ENCODE measurements around the gene PCNX2. TPM values are rescaled to one million over a fixed set of nuclear protein-coding genes. Genes with fewer than 3 reads are reported as not detected.

The PCNX2 gene
- total RNA-seq, 1 experiment from 2014 or later, result 9.1 TPM

DNA sequence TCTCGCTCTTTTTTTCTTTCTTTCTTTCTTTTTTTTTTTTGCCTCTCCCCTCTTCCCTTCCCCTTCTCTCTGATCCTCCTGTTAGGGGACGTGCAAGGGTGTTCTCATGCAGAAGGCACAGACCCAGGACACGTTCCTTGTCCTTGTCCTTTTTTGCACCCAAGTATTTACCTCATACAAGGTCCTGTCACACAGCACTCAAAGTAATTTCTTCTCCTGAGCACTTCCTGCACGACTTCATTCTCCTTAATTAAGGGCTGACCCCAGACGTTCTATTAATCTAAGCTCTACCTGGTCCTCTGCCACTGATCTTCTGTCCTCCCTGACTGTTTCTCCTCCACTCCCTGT is 424 bp upstream of the PCNX2 start:
- CTCF ChIA-PET, result no interaction called here
- TF ChIP-seq, protein P1, sequence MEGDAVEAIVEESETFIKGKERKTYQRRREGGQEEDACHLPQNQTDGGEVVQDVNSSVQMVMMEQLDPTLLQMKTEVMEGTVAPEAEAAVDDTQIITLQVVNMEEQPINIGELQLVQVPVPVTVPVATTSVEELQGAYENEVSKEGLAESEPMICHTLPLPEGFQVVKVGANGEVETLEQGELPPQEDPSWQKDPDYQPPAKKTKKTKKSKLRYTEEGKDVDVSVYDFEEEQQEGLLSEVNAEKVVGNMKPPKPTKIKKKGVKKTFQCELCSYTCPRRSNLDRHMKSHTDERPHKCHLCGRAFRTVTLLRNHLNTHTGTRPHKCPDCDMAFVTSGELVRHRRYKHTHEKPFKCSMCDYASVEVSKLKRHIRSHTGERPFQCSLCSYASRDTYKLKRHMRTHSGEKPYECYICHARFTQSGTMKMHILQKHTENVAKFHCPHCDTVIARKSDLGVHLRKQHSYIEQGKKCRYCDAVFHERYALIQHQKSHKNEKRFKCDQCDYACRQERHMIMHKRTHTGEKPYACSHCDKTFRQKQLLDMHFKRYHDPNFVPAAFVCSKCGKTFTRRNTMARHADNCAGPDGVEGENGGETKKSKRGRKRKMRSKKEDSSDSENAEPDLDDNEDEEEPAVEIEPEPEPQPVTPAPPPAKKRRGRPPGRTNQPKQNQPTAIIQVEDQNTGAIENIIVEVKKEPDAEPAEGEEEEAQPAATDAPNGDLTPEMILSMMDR (conservative IDR thresholded peaks at IDR 0.05; ENCODE audit: low read depth, low read length), result no peak
- TF ChIP-seq EZH2 (IDR thresholded peaks at IDR 0.05; ENCODE audit: borderline replicate concordance, low read depth, low read length, poor library complexity, severe bottlenecking), result no peak
- BruUV-seq (replicated peaks), result no TSS peak
- H3K27me3 ChIP-seq (replicated peaks; ENCODE audit: insufficient read depth, low read depth, low read length, poor library complexity), result no peaks in the 10 kb centered on the region
- no peaks in the 10 kb centered on the region for H3K36me3 ChIP-seq (ENCODE audit: insufficient read depth, low read length, poor library complexity, severe bottlenecking)
- H3K27ac ChIP-seq (ENCODE audit: low read depth, low read length, poor library complexity, severe bottlenecking), result no peak overlapping the region
- H3K4me1 ChIP-seq (ENCODE audit: insufficient read depth, low read length, poor library complexity, severe bottlenecking), result peaks cover 4% of the 10 kb centered on the region
- DNase-seq (ENCODE audit: low spot score), result no peak
- POLR2A ChIA-PET (ENCODE audit: low non-redundant PET), result no interaction called here
- no peaks in the 10 kb centered on the region for H3K9me3 ChIP-seq (ENCODE audit: low read depth, low read length, poor library complexity, severe bottlenecking)
- peak overlapping the region; percentile 75 for H3K4me3 ChIP-seq (ENCODE audit: low read depth, low read length, poor library complexity, severe bottlenecking)
- intact Hi-C loops (cut with micrococcal nuclease; ENCODE audit: unreplicated experiment), result no loop called here

DNA sequence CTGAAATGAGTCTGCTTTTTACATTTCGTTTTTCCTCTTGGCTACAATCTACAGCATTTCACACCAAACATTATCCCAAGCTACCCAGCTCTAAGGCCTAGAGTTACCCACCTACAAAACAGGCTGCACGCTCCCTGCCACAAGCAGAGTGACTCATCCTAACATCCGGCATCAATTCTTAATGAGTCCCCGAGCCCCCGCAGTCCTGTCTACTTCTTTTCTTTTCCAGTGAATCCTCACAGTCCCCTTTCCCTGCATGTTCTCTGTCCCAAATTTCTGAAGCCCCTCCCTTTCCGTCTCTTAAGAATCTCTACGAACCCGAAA is 650 bp downstream of the PCNX2 start:
- TF ChIP-seq, protein P1 (conservative IDR thresholded peaks at IDR 0.05; ENCODE audit: low read depth, low read length), result no peak
- no peak for TF ChIP-seq EZH2 (IDR thresholded peaks at IDR 0.05; ENCODE audit: borderline replicate concordance, low read depth, low read length, poor library complexity, severe bottlenecking)
- peak; percentile 93 for DNase-seq (ENCODE audit: low spot score)
- intact Hi-C loops (cut with micrococcal nuclease; ENCODE audit: unreplicated experiment), result no loop called here
- H3K4me1 ChIP-seq (ENCODE audit: insufficient read depth, low read length, poor library complexity, severe bottlenecking), result peaks cover 4% of the 10 kb centered on the region
- ChIA-PET CTCF (interaction anchor here (0.6 kb wide), 1 partner anchor 663 kb away, joined by 3 read pairs; no protein-coding TSS in a partner anchor), POLR2A (ENCODE audit: low non-redundant PET) (no interaction called here)
- no TSS peak for BruUV-seq (replicated peaks)
- peak overlapping the region; percentile 75 for H3K4me3 ChIP-seq (ENCODE audit: low read depth, low read length, poor library complexity, severe bottlenecking)
- H3K36me3 ChIP-seq (ENCODE audit: insufficient read depth, low read length, poor library complexity, severe bottlenecking), result no peaks in the 10 kb centered on the region
- H3K27ac ChIP-seq (ENCODE audit: low read depth, low read length, poor library complexity, severe bottlenecking), result peak overlapping the region; percentile 17
- H3K9me3 ChIP-seq (ENCODE audit: low read depth, low read length, poor library complexity, severe bottlenecking), result no peaks in the 10 kb centered on the region
- no peaks in the 10 kb centered on the region for H3K27me3 ChIP-seq (replicated peaks; ENCODE audit: insufficient read depth, low read depth, low read length, poor library complexity)

DNA sequence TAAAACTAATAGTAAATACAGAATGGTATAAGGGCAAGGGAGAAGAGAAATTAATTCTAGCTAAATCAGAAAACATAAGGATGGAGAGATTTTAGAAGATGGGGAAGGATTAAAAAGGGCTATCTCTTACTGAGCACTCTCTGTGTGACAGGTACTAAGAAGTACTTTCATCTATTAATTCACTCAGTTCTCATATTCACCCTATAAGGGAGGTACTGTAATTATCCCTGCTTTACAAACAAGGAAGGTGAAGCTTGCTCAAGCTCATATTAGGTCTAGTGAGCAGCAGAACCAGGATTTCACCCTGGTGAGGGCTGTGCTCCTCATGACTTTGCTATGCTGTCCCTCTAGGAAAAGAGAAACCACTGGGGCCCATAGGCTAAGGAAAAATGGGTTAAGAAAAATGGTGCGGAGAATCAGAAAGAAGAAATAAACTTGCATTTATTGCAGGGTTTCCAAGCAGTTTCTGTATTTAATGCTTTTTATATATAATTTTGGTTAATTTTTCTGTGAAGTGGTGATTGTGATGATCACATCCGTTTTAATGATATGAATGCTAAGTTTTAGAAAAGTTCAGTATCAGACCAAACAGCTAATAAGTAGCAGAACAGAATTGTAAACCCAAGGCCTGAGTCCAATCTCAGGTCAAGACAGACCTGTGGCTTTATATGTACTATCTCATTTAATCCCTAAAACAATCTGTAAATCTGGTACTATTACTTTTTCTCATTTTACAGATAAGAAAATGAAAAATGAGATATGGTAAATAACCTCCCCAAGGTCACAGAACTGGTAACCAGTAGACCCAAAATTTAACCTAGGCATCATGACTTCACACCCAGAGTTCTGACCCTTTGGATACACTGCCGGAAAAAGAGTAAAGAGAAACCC is 1.7 kb downstream of the PCNX2 start:
- no peaks in the 10 kb centered on the region for H3K36me3 ChIP-seq (ENCODE audit: insufficient read depth, low read length, poor library complexity, severe bottlenecking)
- H3K4me1 ChIP-seq (ENCODE audit: insufficient read depth, low read length, poor library complexity, severe bottlenecking), result peaks cover 4% of the 10 kb centered on the region
- no peak for DNase-seq (ENCODE audit: low spot score)
- H3K27ac ChIP-seq (ENCODE audit: low read depth, low read length, poor library complexity, severe bottlenecking), result no peak overlapping the region
- no peaks in the 10 kb centered on the region for H3K27me3 ChIP-seq (replicated peaks; ENCODE audit: insufficient read depth, low read depth, low read length, poor library complexity)
- TF ChIP-seq, protein P1 (conservative IDR thresholded peaks at IDR 0.05; ENCODE audit: low read depth, low read length), result no peak
- TF ChIP-seq EZH2 (IDR thresholded peaks at IDR 0.05; ENCODE audit: borderline replicate concordance, low read depth, low read length, poor library complexity, severe bottlenecking), result no peak
- ChIA-PET CTCF (no interaction called here), POLR2A (ENCODE audit: low non-redundant PET) (no interaction called here)
- H3K9me3 ChIP-seq (ENCODE audit: low read depth, low read length, poor library complexity, severe bottlenecking), result no peaks in the 10 kb centered on the region
- H3K4me3 ChIP-seq (ENCODE audit: low read depth, low read length, poor library complexity, severe bottlenecking), result no peak overlapping the region
- no TSS peak for BruUV-seq (replicated peaks)
- intact Hi-C loops (cut with micrococcal nuclease; ENCODE audit: unreplicated experiment), result no loop called here
